Smooth muscle cell (in vitro differentiated cells): ENCODE measurements around the gene TNFAIP8L3. TPM values are rescaled to one million over a fixed set of nuclear protein-coding genes. Genes with fewer than 3 reads are reported as not detected.
"Not testable (repeated sequence)": the region's sequence is repeated elsewhere in the genome, so short reads cannot be mapped to it uniquely, and the experiment has no call there.

ENCODE experiments used
- DNase-seq: peaks from one replicate; lab custom pipeline; 2025; ENCODE audit not compliant: unreplicated experiment; lab: John Stamatoyannopoulos, UW
- H2AFZ ChIP-seq: fragments of 200-600 bp; sonication (generic); 2 replicates; pipeline ENCODE4 v1.6.0; 2016; ENCODE audit warnings: antibody characterized with exemption, low read depth, mild to moderate bottlenecking
- H3F3A ChIP-seq: fragments of 200-600 bp; sonication (generic); 2 replicates; pipeline ENCODE4 v1.6.0; 2017; ENCODE audit warnings: antibody characterized with exemption, low read depth
- H3K27ac ChIP-seq: fragments of 200-600 bp; sonication (generic); 2 replicates; pipeline ENCODE4 v1.5.1; 2016; ENCODE audit warnings: low read depth, mild to moderate bottlenecking
- H3K27me3 ChIP-seq: fragments of 200-600 bp; sonication (generic); 2 replicates; pipeline ENCODE4 v1.6.1; 2016; ENCODE audit warnings: low read depth, mild to moderate bottlenecking
- H3K36me3 ChIP-seq: fragments of 200-600 bp; sonication (generic); 2 replicates; pipeline ENCODE4 v1.5.1; 2016; ENCODE audit warnings: low read depth
- H3K4me1 ChIP-seq: fragments of 200-600 bp; sonication (generic); 2 replicates; pipeline ENCODE4 v1.5.1; 2016; ENCODE audit warnings: low read depth
- H3K4me2 ChIP-seq: fragments of 200-600 bp; sonication (generic); 2 replicates; pipeline ENCODE4 v1.6.0; 2016; ENCODE audit warnings: mild to moderate bottlenecking
- H3K4me3 ChIP-seq: fragments of 200-600 bp; sonication (generic); 2 replicates; pipeline ENCODE4 v1.5.1; 2016; ENCODE audit warnings: mild to moderate bottlenecking
- H3K79me2 ChIP-seq: fragments of 200-600 bp; sonication (generic); 2 replicates; pipeline ENCODE4 v1.6.0; 2016; ENCODE audit warnings: low read depth, mild to moderate bottlenecking
- H3K9ac ChIP-seq: fragments of 200-600 bp; sonication (generic); 2 replicates; pipeline ENCODE4 v1.6.0; 2016; ENCODE audit warnings: low read depth
- H3K9me3 ChIP-seq: fragments of 200-600 bp; sonication (generic); replicated peaks from 2 replicates; pipeline ENCODE4 v1.5.1; 2016; ENCODE audit warnings: low read depth
- H4K20me1 ChIP-seq: fragments of 200-600 bp; sonication (generic); 2 replicates; pipeline ENCODE4 v1.6.0; 2016; ENCODE audit warnings: low read depth
- CTCF ChIP-seq: fragments of 200-600 bp; sonication (generic); IDR thresholded peaks from 2 replicates; pipeline ENCODE4 v1.5.1; 2017; ENCODE audit warnings: borderline replicate concordance, mild to moderate bottlenecking, antibody characterized with exemption; ENCODE audit not compliant: insufficient read depth, poor library complexity, severe bottlenecking
- whole genome bisulfite sequencing: methylation state at CpG from one replicate; pipeline ENCODE4 v1.1.7; 2016; ENCODE audit warnings: low lambda C conversion rate; 5-methylcytosine and 5-hydroxymethylcytosine counted together
- polyA plus RNA-seq: library from polyadenylated mRNA; unstranded; fragments of >200 nt; fragmentation: Nextera tagmentation; extraction: Ambion mirVana; gene quantifications from 2 replicates; pipeline ENCODE4 v1.2.1, GENCODE V29; 2016
- total RNA-seq: library from RNA; depleted of rRNA; stranded (reverse); fragments of >200 nt; gene quantifications from 2 replicates; pipeline ENCODE4 v1.2.3, GENCODE V29; 2014

The TNFAIP8L3 gene
- total RNA-seq (not detected in 2 replicates), polyA plus RNA-seq (0.40 TPM in 1 of 2 replicates, not detected in the other)

DNA sequence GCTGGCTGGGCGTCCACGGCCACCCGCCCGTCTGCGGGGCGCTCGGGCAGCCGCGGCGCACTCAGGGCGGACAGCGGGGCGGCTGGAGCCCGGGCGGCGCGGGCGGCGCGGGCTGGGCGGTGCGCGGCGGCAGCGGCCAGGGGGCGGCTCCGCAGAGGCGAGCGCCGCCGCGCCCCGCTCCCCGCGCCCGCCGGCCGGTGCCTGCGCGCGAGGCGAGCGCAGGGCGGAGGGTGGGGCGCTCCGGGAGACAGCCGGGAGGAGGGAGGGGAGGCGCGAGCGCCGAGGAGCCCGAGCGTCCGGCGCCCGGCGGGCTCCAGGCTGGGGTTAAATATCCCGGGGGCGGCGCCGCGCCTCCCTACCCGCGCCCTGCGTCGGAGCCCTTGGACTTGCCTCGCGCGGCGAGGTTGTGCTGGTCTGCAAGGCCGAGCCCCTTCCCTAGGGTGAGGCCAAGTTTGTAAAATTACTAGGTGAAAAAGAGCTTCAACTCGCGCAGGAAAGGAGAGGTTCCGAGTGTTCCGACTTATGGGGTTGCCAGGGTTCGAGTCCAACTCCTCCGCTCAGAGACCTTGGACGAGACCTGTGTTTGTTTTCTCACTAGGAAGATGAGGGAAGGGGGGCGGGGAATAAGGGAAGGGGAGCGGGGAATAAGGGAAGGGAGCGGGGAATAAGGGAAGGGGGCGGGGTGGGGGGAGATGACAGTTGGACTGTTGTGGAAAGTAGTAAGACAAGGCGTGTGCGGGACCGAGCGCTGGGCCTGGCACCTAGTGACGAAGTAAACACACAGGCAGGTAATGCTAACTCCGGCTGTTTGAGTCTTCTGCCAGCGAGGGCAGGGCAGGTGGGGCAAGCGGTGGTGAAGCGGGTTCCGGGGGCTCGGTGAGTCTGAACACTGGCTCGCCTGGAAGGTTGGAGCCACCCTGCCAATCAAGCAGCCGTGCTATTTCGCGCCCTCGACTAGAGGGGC lies at the start of gene TNFAIP8L3:
TNFAIP8L3 (minus strand) TSS at position 301 of the 964 bp plus-strand sequence. CDS start 311 bp downstream, outside the sequence.
- Histone ChIP-seq H3K4me3 (peak within 1 kb of the TSS; percentile 60), H3K27ac (no peak within 1 kb of the TSS), H3K36me3 (no peaks in the 10 kb centered on the region), H2AFZ (peak within 1 kb of the TSS; percentile 44), H3K9ac (no peak within 1 kb of the TSS), H3K4me1 (peaks cover 9% of the 10 kb centered on the region), H3K9me3 (no peaks in the 10 kb centered on the region), H3K79me2 (no peaks in the 10 kb centered on the region), H3F3A (peaks cover 5% of the 10 kb centered on the region), H3K27me3 (peaks cover 52% of the 10 kb centered on the region), H4K20me1 (no peaks in the 10 kb centered on the region), H3K4me2 (peak within 1 kb of the TSS; percentile 98)
- WGBS: 4% methylated on average over 45 of the region's 98 CpGs
- no peak for DNase-seq
- TF ChIP-seq CTCF: no peak

GRCh38 chr15:51144021-51144532 lies 49.4 kb upstream of the TNFAIP8L3 start:
- Histone ChIP-seq H3F3A (no peaks in the 10 kb centered on the region), H3K4me1 (peaks cover 9% of the 10 kb centered on the region), H4K20me1 (no peaks in the 10 kb centered on the region), H3K4me2 (no peak overlapping the region), H3K9me3 (no peaks in the 10 kb centered on the region), H3K36me3 (no peaks in the 10 kb centered on the region), H3K27ac (no peak overlapping the region), H2AFZ (no peak overlapping the region), H3K4me3 (no peak overlapping the region), H3K9ac (no peak overlapping the region), H3K27me3 (no peaks in the 10 kb centered on the region), H3K79me2 (no peaks in the 10 kb centered on the region)
- 49% methylated on average over 3 of the region's 3 CpGs for WGBS
- no peak for TF ChIP-seq CTCF
- DNase-seq: no peak

DNA sequence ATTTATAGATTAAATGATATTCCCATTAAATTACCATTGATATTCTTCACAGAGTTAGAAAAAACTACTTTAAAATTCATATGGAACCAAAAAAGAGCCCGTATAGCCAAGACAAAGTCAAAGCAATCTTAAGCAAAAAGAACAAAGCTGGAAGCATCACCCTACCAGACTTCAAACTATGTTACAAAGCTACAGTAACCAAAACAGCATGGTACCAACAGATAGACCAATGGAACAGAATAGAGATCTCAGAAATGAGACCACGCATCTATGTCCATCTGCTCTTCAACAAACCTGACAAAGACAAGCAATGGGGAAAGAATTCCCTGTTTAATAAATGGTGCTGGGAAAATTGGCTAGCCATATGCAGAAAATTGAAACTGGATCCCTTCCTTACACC lies 45.6 kb upstream of the TNFAIP8L3 start:
- not testable (repeated sequence) for H3K4me1 ChIP-seq, H3K36me3 ChIP-seq, H3K9ac ChIP-seq, DNase-seq, H4K20me1 ChIP-seq, H3F3A ChIP-seq, H3K4me3 ChIP-seq, H3K27me3 ChIP-seq, H2AFZ ChIP-seq, H3K27ac ChIP-seq, H3K4me2 ChIP-seq, H3K79me2 ChIP-seq, H3K9me3 ChIP-seq
- WGBS: 57% methylated on average over 2 of the region's 2 CpGs

DNA sequence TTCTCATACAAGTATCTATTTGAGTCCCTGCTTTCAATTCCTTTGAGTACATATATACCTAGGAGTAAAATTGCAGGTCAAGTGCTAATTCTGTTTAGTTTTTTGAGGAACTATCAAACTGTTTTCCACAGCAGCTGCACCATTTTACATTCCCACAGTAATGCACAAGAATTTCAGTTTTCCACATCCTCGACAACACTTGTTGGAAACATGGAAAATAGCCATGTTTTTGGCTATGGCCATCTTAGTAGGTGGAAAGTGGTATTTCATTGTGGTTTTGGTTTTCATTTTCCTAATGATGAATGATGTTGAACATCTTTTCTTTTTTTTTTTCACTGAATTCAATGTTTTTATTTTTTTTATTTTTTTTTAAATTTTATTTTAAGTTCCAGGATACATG lies 44.4 kb upstream of the TNFAIP8L3 start:
- no peak overlapping the region for H3K4me3 ChIP-seq
- H3F3A ChIP-seq: no peaks in the 10 kb centered on the region
- no peaks in the 10 kb centered on the region for H3K9me3 ChIP-seq
- H3K4me1 ChIP-seq: peaks cover 6% of the 10 kb centered on the region
- H3K4me2 ChIP-seq: no peak overlapping the region
- no peaks in the 10 kb centered on the region for H3K36me3 ChIP-seq
- no peak overlapping the region for H3K9ac ChIP-seq
- H3K27me3 ChIP-seq: no peaks in the 10 kb centered on the region
- 92% methylated on average over 1 of the region's 1 CpG for WGBS
- DNase-seq: no peak
- no peaks in the 10 kb centered on the region for H3K79me2 ChIP-seq
- TF ChIP-seq CTCF: no peak
- H2AFZ ChIP-seq: no peak overlapping the region
- H4K20me1 ChIP-seq: no peaks in the 10 kb centered on the region
- H3K27ac ChIP-seq: no peak overlapping the region
